Thoracic aorta (tissue), 2 donors: Measurements from ENCODE around the gene ZFPM1. TPM values are rescaled to one million over a fixed set of nuclear protein-coding genes. Genes with fewer than 3 reads are reported as not detected.

Experiments used
- ATAC-seq: fragments of 150-250 bp; one replicate; pipeline ENCODE4 v1.8.0; 2017; ENCODE audit warnings: low read depth; ENCODE audit not compliant: insufficient number of reproducible peaks, low FRiP score
- DNase-seq: peaks from one replicate; pipeline ENCODE4 v3.0.0-alpha.2; 2020; ENCODE audit warnings: low spot score
- H3K27ac ChIP-seq, 2 donors: fragments of 200-600 bp; sonication (generic); 1 replicate in 1 of 2; 2 replicates in 1 of 2; pipeline ENCODE4 v1.5.1; 2016; ENCODE audit warnings: mild to moderate bottlenecking in 2 of 2, moderate library complexity in 2 of 2
- H3K27me3 ChIP-seq: fragments of 200-600 bp; sonication (generic); replicated peaks from 2 replicates; pipeline ENCODE4 v1.6.0; 2016; ENCODE audit warnings: mild to moderate bottlenecking; ENCODE audit not compliant: insufficient read depth
- H3K36me3 ChIP-seq: fragments of 200-600 bp; sonication (generic); one replicate; pipeline ENCODE4 v1.5.1; 2016
- H3K4me1 ChIP-seq, 2 donors: fragments of 200-600 bp; sonication (generic); 1 replicate in 1 of 2; 2 replicates in 1 of 2; pipeline versions ENCODE4 v1.5.1 to v1.6.0; 2016; ENCODE audit warnings: low read depth in 2 of 2, mild to moderate bottlenecking in 1 of 2; ENCODE audit not compliant: control insufficient read depth in 1 of 2
- H3K4me3 ChIP-seq: fragments of 200-600 bp; sonication (generic); 2 replicates; pipeline ENCODE4 v1.5.1; 2016; ENCODE audit warnings: mild to moderate bottlenecking
- H3K9me3 ChIP-seq: fragments of 200-600 bp; sonication (generic); 2 replicates; pipeline ENCODE4 v1.5.1; 2016
- total RNA-seq, 2 donors: library from RNA; depleted of rRNA; stranded (reverse); fragments of >200 nt; gene quantifications; one replicate each; pipeline versions ENCODE4 v1.1.0 to v1.2.3, GENCODE V29; 2016
- TF ChIP-seq, protein P1 (sequence below): fragments of 200-600 bp; sonication (generic); IDR thresholded peaks from one replicate; pipeline ENCODE4 v1.5.1; 2019; ENCODE audit warnings: antibody characterized with exemption

ZFPM1 gene
- total RNA-seq, 2 donors from 2014 or later, result 1.8 to 2.5 TPM

DNA sequence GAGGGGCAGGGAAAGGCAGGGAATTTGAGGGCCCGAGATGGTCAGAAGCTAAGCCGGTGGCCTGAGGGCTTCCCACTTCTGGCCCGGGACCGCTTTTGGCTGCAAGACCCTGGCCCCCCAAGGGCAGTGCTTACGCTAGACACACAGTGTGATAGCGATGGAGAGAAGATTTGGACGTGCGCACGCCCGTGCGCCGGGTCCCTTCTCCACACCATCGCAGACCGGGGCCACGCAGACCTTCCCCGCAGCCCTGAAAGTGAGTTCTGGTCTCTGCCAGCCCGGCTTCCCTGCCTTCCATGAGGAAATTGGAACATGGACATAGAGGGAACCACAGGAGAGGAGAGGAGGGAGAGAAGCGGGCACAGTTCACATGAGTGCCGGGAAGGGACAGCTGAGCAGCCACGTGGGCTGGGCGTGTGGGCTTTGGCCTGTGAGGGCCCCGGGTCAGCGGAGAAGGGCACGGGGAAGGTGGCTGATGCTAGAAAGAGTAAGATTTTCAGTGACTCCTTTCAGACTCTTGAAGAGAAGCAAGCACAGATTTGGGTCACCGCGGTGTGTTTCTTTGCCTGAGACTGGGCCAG, 23.8 kb downstream of the ZFPM1 start:
- TF ChIP-seq, protein P1, sequence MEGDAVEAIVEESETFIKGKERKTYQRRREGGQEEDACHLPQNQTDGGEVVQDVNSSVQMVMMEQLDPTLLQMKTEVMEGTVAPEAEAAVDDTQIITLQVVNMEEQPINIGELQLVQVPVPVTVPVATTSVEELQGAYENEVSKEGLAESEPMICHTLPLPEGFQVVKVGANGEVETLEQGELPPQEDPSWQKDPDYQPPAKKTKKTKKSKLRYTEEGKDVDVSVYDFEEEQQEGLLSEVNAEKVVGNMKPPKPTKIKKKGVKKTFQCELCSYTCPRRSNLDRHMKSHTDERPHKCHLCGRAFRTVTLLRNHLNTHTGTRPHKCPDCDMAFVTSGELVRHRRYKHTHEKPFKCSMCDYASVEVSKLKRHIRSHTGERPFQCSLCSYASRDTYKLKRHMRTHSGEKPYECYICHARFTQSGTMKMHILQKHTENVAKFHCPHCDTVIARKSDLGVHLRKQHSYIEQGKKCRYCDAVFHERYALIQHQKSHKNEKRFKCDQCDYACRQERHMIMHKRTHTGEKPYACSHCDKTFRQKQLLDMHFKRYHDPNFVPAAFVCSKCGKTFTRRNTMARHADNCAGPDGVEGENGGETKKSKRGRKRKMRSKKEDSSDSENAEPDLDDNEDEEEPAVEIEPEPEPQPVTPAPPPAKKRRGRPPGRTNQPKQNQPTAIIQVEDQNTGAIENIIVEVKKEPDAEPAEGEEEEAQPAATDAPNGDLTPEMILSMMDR, result no peak
- Histone ChIP-seq H3K27ac (no peak overlapping the region), H3K4me1 (peaks cover 0 to 4% of the 10 kb centered on the region in 2 donors), H3K27me3 (no peaks in the 10 kb centered on the region), H3K4me3 (no peak overlapping the region), H3K9me3 (no peaks in the 10 kb centered on the region), H3K36me3 (no peaks in the 10 kb centered on the region)
- DNase-seq, result no peak
- no peak for ATAC-seq

DNA sequence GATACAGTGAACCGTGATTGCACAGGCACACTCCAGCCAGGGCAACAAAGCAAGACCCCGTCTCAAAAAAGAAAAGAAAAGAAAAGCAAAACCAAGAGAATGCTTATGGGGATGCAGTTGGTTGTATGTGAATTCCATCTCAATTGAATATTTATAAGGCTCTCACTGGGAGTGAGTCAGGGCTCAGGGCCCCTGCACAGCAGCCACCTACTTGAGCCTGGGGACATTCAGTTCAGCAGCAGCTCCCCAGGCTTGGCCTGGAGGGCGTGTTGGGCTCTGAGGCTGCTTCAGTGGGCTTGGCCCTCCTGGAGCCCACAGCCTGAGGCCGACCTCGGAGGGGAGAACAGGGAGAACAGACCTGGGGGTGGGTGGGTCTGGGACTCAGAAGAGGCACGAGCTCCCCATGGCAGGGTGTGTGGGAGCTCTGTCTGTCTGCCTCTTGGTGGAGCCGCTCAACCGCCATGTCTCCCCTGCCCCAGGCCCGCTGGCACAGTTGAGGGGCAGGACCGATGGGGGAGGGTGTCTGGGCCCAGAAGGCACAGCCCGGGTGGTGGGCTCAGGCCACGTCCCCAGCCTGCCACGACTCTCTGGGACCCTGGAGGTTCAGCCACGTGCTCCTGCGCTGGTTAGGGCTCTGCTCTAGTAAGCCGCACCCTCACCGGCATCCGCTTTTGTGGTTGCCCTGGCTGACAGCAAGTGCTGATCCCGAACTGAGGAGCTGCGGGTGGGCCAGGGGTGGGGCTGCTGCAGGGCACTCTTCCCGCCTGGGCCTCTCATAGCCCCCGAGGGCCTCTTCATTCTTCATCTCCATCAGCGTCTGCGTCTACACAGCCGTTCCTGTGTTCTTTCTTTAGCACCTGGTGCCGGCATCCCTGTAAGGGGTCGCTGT, 24.8 kb downstream of the ZFPM1 start:
- DNase-seq, result no peak
- Histone ChIP-seq H3K4me1 (peaks cover 0 to 4% of the 10 kb centered on the region in 2 donors), H3K9me3 (no peaks in the 10 kb centered on the region), H3K27ac (no peak overlapping the region), H3K36me3 (no peaks in the 10 kb centered on the region), H3K4me3 (no peak overlapping the region), H3K27me3 (no peaks in the 10 kb centered on the region)
- TF ChIP-seq, protein P1, result no peak
- ATAC-seq, result no peak

DNA sequence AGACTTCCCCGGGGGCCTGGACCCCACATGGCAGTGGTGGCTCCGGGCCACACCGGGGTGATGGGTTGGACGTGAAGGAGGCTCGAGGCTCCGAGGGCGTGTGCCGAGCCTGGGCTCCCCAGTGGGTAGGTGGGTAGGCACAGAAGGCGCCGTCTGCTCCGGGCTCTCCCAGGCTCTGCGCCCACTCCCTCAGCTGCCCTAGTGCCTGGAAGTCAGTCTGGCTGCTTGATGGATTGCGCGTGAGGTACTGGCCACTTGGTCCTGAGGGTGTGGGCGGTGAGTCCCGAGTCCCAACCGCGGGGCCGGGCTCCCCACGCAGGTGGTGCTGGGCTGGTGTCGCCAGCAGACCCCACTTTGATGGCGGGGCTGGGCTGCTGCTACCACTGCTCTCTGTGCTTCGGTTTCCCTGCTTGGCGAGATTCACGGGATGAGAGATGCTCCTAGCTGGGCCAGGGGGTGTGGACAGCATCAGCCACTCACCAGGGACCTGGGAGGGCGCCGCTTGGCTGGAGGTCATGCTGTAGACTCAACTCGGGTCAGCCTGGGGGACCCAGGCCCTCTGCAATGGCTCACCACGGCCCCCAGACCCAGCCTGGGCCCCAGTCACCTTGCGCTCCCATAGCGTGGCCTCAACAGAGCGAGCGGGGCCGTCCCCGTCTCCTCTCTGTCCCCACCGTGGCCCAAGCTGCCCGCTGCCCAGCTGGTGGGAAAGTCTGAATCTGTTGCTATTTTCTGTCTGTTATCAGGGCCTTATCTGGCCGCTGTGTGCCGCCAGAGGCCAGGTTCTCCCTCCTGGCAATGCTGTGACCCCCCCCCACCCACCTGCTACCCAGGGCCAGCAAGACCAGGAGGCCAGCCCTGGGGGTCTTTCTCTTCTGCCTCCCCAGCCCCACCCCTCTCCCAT, 26.1 kb downstream of the ZFPM1 start:
- no peaks in the 10 kb centered on the region for H3K27me3 ChIP-seq
- DNase-seq, result no peak
- TF ChIP-seq, protein P1, result no peak

DNA sequence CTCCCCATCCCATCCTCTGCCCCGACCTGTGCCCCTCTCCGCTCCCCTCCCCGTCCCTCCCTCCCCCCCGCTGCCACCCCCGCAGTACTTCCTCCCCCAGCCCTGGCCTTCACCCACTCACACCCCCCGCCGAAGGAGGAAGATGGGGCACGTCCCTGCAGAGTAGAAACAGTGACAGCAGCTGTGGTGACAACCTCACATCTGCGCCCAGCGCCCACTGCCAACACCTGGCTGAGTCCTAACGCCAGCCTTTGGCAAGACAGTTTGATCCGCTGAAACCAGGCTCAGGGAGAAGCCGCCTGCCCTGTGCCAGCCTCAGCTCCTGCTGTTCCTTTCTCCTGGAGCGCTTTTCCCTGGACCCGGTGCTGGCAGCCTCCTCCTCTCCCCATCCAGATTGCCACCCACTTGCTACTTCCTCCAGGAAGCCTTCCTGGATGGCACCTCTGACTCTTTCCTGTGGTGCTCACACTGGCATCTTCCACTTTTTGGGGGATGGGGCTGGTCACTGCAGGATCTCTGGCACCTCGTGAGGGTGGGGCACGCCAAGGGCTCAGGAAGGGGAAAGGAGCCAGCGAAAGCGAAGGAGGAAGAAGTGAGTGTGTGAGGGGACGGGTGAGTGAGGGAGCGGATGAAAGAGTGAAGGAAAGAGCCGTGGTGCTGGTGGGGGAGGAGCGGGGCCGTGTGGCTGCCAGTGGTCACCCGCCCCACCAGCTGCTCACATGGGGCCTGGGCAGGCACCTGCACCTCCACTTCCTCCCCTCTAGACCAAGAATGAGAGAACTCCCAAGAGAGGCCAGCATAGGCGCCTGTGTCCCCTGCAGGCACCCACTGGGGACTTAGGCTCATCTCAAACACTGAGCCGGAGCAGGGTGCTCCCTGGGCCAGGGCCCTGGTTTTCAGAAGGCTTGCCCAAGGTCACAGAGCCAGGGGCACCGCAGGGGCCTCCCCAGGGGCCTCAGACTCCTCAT, 27.0 kb downstream of the ZFPM1 start:
- no peaks in the 10 kb centered on the region for H3K36me3 ChIP-seq
- H3K27me3 ChIP-seq, result no peaks in the 10 kb centered on the region
- TF ChIP-seq, protein P1, result no peak
- ATAC-seq (no peak), DNase-seq (no peak)
- H3K27ac ChIP-seq, result no peak overlapping the region
- H3K4me1 ChIP-seq, result peaks cover 0 to 4% of the 10 kb centered on the region in 2 donors
- no peaks in the 10 kb centered on the region for H3K9me3 ChIP-seq
- no peak overlapping the region for H3K4me3 ChIP-seq

More for the DNA sequence above, 26.1 kb downstream of the ZFPM1 start:
- no peak overlapping the region for H3K27ac ChIP-seq
- ATAC-seq, result no peak
- H3K36me3 ChIP-seq, result no peaks in the 10 kb centered on the region
- H3K4me3 ChIP-seq, result no peak overlapping the region
- H3K4me1 ChIP-seq, result peaks cover 0 to 4% of the 10 kb centered on the region in 2 donors
- H3K9me3 ChIP-seq, result no peaks in the 10 kb centered on the region
